T-helper 22 cell (primary cell): ENCODE measurements around the gene FMO3.

Experiments
- DNase-seq: peaks from one replicate; pipeline ENCODE4 v3.0.0-alpha.2; 2020; ENCODE audit warnings: low read depth

Gene FMO3

DNA sequence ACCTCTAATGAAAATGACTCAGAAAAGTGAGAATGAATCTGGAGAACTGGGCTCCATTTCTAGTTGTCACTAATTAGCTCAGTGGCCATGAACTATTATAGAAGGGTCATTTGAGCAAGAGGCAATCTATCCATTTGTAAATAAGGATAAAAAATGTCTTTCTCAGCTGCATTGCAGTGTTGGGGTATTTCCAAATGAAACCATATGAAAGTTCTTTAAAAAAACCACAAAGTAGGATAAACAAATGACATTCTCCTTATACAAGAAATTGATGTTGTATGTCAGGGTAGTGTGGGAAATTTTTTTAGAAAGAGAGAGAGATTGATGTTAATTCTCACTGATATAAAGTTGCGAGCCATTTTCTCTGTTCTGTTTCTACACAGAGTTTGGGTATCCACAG lies 26.0 kb downstream of the FMO3 start:
- DNase-seq, result no peak

GRCh38 chr1:171117085-171117484 lies 26.4 kb downstream of the FMO3 start:
- no peak for DNase-seq

GRCh38 chr1:171119648-171120047 lies 28.9 kb downstream of the FMO3 start:
- DNase-seq, result no peak

- no peak for DNase-seq
Observed at GRCh38 chr1:171122299-171122698, 31.6 kb downstream of the FMO3 start.

DNA sequence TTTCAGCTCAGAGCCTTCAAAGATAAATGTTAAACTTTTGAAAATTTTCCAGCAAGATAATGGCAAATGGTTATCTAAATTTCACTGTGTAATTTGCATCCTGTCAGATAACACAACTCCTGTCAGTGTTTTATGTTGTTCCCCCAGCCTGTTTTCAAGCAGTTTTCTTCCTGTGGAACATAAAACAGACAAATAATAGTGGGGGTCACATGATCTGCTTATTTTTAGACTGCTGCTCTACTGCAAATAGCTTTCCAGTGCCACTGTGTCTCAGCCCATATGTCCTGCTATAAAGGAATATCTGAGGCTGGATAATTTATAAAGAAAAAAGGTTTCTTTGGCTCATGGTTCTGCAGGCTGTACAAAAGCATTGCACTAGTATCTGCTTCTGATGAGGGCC lies 32.2 kb downstream of the FMO3 start:
- DNase-seq, result no peak

GRCh38 chr1:171126504-171126903 lies 35.8 kb downstream of the FMO3 start:
- DNase-seq, result no peak

DNA sequence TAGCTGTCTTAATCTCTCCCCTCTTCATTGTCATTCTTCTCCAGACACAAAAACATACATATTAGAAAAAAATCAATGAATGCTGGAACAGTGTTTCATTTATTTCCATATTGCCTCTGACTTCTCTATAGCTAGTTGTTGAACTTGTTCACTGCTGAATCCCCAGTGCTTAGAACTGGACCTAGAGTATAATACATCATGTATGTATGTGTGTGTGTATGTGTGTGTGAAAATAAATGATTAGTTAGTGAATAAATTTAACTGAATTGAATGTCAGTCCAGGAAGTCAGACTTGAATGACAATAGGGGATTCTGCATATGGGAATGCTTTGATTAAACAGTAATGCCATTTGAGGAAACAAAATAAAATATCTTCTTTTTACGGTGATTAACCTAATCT lies 36.4 kb downstream of the FMO3 start:
- DNase-seq, result no peak

GRCh38 chr1:171127501-171127900 lies 36.8 kb downstream of the FMO3 start:
- no peak for DNase-seq

- DNase-seq, result no peak
Observed at GRCh38 chr1:171128463-171128862, 37.8 kb downstream of the FMO3 start.

GRCh38 chr1:171134204-171134923 lies 43.7 kb downstream of the FMO3 start:
- DNase-seq, result no peak

DNA sequence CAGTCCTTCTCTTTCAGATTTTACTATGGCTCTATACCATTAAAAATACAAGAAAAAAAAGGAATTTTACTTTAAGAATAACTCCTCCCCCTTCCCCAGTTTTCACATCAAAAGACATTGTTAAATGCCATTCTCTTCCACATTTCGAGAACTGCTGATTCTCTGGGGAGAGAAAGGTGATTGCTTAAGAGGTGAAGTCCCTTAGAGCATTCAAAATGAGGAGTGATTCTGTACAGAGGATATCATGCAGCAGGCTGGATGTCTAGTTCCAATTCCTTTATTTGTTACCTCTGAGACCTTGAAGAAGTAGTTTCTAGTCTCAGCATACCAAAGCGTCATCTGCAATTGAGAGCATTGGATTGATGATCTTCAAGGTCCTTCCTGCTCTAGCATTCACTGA lies 46.9 kb downstream of the FMO3 start:
- no peak for DNase-seq

GRCh38 chr1:171138980-171139379 lies 48.3 kb downstream of the FMO3 start:
- DNase-seq, result no peak

- DNase-seq, result no peak
Observed at GRCh38 chr1:171139890-171140289, 49.2 kb downstream of the FMO3 start.

DNA sequence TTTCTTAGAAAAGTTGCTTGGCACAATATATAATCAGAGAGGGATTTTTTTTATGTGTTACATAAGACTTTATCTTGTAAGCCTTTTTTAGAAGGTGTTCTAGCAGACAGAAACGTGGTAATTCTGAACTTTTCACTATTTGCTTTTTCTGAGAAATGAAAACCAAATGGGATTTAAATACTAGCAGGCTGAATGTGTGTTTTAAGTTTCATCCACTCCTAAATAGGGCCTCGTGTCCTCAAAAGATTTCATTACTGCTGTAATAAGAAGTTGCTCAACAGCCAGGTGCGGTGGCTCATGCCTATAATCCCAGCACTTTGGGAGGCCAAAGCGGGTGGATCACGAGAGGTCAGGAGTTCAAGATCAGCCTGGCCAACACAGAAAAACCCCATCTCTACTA lies 49.7 kb downstream of the FMO3 start:
- DNase-seq, result no peak

DNA sequence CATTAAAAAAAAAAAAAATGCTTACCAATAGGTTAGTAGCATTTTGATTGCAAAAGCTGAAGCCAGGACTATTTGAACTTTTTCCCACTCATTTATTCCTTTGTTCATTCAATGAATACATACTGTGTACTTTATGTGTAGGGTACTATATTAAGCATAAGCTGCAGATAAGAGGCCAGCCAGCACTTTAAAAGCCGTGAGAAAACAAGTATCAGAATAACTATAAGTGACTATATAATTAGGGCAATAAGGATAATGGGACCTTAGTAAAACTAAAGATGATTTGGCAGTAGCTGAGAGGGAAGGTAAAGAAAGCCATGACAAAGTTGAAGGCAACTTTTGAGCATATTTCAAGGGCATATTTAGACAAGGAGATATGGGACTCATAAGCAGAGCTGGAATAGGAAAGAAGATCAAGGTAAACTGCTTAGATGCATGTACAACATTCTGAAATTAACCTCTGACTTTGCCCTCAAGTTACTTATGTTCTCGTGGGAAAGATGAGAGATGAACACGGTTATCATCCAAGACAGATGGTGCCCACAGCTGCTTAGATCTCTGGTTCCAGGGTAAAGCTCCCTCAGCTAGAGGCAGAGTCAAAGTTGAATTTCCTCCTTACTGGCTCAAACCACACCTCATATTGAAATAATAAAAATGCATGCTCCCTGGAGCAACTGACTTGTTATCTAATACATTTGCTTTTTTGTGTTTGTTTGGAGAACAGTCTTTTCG lies 50.4 kb downstream of the FMO3 start:
- DNase-seq, result no peak

- no peak for DNase-seq
Observed at GRCh38 chr1:171141688-171142415, 51.1 kb downstream of the FMO3 start.

GRCh38 chr1:171142416-171143385 lies 52.0 kb downstream of the FMO3 start:
- no peak for DNase-seq

DNA sequence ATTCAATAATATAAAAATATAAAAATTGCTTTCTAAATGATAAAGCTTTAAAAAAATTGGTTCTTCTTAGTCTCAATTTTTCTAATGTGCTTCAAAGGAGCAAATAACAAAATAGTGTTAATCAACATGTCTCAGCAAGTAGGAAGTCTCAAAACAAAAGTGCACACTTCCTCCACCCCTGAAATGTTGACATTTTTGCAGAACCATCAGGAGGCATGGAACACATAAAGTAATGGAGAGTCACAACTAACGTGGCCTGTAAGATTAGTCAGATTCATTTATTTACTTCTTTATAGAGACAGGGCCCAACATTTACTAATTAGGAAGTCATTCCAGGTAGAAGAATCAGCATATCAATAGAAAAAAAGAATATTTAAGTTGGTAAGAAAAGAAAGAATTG lies 59.5 kb downstream of the FMO3 start:
- DNase-seq, result no peak

- DNase-seq, result no peak
Observed at GRCh38 chr1:171152549-171152948, 61.8 kb downstream of the FMO3 start.

GRCh38 chr1:171155484-171155883 lies 64.8 kb downstream of the FMO3 start:
- no peak for DNase-seq

DNA sequence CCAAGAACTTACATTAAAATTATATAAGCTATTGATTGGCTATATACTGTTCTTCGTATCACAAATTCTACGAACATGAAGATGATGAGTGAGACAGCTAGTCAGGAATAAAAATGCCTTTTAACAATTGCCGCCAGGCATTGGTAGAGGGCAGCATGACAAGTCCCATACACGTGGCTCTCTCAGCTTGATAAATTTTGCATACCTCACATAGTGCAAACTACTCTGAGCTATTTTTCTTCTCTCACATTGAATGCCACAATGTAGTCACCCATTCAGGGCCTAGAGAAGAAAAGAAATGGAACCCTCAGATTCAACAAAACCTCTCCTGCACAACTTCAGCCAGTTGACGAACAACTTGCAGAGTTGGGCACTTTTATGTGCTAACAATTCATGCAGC lies 67.4 kb downstream of the FMO3 start:
- no peak for DNase-seq

- no peak for DNase-seq
Observed at GRCh38 chr1:171158551-171158950, 67.8 kb downstream of the FMO3 start.
